Inflammatory macrophage (primary cell): ENCODE data around the gene EPS8L2.

Experiments used
- DNase-seq, 2 donors: peaks; one replicate each; pipeline ENCODE4 v3.0.0-alpha.2; 2020 to 2022

Gene EPS8L2

DNA sequence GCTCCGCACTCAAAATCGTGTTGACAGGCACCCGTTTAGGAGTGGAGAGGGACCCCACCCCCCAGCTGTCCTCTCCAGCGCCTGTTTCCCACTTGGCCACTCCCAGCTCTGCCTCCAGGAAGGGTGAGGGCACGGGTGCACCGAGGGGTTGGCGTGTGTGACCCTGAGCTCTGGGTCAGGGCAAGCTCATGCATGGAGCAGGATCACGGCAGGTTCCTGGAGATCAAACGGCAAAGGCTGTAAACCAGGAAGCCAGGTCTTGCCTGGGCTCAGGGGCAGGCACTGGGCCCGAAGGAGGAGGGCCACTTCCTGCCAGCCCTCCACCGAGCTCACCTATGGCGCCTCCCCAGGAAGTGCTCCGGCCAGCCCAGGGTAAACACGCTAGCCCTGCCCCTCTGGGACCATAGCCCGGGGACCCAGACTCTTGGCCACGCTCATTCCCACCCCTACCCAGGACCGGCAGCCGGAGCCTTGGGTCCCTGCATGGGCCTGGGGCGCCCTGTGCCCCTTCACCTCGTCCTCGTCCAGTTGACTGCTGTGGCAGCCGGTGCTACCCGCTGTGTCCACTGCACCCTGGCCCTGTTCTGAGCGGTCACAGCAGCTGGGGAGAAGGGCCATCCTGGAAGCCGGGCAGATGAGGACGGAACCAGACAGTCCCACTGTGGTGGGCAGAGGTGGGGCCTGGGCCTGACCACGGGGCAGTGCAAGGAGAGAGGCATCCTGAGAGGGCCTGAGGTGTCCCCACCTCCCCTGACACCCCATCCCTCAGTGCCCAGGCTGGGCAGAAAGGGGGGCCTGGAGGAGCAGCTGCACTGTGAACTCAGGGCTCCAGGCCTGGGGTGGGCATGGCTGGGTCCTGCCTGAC, 1.0 kb upstream of the EPS8L2 start:
- no peak for DNase-seq

DNA sequence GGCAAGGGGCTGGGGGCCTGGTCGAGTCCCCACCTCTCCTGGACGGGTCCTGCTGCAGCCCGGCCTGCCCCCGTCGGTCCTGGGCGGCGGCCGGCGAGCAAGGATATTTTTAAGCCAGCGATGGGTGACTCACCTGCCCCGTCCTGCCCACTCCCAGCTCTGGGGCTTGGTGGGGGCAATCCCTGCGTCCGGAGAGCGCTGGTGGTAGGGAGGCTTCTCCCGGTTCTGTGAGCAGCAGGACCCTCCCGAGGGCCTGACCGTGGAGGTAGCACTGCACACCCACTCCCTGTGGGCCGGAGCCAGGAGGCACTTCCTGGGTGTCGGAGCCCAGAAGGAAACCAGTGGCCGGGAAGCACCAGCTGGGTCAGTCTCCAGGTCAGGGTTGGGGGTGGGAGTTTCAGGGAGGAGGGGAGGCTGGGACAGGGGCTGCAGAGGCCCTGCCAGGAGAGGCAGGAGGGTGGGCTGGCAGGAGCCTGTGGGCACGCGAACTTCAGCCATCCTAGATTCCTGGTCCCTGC, 467 bp downstream of the EPS8L2 start:
- DNase-seq = peak in 1 of 2 donors; percentile 24

DNA sequence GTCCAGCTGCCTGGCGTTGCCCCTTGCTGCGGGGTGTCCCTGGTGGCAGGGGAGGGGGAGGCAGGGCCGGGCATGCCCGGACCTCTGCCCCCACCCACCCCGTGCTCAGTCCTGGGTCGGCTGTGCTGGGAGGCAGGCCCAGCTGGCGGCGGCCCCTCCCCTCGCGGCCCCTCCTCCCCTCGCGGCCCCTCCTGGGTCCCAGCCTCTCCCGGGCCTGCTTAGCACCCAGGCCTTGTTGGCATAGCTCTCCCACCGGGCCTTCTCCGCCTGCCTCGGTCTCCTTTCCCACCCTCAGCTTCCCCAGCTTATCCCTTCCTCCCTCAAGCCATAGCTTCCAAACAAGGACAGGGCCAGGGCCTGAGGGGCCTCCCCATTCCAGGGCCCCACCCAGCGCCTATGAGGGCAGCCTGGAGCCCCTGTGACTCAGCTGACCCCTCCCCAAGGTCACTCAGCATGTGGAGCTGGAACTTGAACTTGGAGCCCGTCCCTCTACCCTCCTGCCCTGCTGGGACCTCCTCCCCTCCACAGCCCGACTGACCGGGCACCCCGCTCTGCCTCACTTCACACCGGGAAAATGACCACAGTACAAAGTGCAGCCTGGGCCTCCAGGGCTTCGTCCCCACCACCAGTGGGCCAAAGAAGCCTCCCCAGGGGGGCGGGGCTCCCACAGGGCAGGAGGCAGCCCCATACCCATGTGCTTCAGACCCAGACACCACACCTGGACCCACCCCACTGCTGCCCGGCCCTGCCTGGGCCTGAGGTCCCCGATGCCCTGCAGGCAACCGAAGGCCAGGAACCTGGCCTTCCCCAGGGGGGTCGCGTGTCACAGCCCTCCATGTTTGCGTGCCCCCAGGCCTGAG, 1.2 kb downstream of the EPS8L2 start:
- DNase-seq = no peak

DNA sequence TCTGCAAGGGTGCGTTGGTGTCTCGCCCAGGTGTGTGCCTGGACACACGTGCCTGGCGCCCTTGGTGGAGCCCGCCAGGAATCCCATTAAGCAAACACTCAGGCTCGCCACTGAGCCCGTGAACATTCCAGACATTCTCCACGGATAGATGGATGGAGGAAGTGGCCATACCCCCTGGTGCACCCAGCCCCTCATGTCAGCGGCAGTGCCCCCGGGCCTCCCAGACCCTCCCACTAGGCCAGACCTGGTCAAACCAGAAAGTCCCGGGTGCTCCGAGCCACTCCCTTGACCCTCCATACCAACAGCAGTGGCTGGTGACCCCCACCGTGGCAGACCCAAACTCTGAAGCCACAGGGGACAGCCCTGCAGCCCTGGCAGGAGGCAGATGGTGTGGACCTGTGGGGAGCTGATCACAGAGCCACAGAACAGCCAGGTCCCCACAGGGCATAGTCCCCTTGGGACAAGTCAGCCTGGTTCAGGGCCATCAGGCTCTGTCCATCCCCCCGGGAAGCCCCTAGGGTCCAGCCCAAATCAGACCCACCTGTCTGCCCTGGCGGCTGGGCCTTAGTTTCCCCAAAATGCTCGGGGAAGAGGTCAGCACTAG, 1.9 kb downstream of the EPS8L2 start:
- no peak for DNase-seq

DNA sequence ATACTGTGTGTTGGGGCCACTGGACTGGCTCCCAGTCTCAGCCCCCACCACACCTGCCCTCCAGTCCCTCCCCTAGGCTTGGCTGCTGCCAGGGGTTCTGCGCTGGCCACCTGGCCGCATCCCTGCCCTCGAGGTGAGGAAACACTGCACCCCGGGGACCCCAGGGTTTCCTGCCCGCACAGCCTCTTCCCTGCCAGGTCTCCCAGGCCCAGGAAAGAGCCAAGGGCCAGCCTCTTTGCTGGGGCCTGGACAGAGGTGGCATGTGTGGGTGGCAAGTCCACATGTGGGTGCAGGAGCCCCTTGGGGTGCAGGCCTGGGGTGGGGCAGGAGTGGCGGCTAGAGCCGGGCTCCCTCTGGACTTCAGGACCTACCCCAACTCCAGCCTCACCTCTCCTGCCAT, 2.5 kb downstream of the EPS8L2 start:
- DNase-seq = no peak

DNA sequence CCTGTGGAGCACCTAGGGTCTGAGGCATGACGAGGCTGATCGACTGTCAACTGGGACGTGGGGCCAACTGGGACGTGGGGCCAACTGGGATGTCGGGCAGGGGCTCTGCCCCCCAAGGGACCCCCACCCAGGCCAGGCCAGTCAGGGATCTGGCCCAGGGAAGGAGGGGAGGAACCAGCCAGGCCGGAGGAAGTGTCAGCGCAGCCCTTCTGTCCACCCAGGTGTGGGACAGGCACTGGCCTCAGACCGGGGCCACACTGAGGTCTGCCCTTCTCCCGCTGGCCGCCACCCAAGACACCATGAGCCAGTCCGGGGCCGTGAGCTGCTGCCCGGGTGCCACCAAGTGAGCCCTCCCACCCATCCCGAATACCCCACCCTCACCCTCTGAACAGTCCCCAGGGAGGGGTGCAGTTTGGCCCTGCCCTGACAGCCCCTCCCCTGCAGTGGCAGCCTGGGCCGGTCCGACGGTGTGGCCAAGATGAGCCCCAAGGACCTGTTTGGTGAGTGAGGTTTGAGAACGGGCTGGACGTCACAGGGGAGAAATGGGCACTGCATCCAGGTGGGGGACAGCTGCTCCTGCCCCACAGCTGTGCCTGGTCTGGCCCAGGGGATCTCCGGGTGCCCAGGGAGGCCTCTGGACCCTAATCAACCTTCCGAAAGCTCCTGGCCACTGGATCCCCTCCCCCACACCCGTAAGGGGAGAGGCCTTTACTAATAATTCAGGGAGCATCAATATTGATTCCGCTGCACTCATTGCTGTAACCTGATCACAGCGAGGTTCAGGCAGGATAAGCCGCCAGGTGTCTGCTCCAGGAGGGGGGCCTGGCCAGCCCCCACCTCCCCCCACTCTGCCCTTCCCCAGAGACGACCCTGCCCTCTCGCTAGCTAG, 3.3 kb downstream of the EPS8L2 start:
- no peak for DNase-seq

DNA sequence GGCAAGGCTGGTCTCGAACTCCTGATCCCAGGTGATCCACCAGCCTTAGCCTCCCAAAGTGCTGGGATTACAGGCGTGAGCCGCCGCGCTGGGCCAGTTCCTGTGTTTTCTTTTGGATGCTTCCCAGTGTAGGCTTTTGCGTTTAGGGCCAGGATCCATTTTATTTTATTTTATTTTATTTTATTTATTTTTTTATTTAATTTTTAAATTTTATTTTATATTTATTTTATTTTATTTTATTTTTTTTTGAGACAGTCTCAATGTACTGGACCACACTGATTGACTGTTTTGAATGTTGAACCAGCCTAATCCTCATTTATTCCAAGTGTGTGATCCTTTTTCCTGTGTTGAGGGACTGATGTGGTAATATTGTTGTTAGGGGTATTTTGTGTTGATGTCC, 8.4 kb downstream of the EPS8L2 start:
- DNase-seq = no peak

DNA sequence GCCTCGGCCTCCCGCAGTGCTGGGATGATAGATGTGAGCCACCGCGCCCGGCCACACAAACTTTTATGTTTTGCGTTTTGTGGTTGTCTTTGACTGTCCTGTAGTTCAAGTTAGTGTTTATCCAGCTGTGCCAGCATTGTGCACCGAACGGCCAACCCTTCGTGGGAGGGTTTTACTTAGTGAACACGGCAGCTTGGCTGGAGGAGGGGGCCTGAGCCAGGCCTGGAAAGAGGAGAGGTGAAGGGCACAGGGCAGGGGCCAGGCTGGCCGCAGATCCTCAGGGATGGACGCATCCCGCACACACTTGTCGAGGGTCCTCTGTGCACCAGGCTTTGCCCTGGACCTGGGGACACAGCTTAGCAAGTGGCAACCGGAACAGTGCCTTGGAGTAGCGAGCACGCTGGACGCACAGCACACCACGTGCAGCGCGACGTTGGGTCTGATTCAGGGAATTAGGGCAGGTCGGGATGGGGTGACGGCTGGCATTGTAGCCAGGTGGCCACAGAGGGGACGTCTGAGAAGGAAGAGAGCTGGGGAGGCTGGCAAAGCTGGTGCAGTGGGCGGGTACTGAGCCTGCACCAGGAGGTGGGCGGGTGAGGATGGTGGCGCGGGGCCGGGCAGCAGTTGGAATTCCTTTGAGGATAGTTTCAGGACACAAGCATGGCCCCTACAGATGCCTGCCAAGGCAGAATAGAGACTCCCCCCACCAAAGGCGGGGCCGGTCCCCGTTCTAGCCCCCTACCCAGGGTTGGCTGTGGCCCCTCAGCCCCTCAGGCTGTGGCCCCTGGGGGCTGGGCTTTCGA, 13.4 kb downstream of the EPS8L2 start:
- no peak for DNase-seq

DNA sequence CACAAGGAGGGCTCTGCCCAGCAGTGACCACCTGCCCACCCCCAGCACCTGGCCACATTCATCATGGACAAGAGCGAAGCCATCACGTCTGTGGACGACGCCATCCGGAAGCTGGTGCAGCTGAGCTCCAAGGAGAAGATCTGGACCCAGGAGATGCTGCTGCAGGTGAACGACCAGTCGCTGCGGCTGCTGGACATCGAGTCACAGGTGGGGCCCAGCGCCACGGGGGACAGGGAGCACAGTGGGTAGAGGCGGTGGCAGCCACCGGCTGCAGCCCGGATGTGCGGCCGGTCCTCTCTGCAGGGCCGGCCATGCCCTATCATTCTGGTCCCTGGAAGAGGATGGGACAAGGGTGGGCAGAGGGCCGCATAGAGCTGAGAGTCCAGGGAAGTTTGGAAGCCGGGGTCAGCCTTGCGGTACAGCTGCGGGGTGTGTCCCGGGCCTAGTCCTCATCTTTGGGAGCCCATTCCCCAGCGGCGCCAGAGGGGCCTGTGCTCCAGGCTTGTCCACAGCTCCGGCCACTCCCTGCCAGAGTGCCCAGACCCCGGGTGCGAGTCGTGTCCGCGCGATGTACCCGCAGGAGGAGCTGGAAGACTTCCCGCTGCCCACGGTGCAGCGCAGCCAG, 14.1 kb downstream of the EPS8L2 start:
- no peak for DNase-seq

DNA sequence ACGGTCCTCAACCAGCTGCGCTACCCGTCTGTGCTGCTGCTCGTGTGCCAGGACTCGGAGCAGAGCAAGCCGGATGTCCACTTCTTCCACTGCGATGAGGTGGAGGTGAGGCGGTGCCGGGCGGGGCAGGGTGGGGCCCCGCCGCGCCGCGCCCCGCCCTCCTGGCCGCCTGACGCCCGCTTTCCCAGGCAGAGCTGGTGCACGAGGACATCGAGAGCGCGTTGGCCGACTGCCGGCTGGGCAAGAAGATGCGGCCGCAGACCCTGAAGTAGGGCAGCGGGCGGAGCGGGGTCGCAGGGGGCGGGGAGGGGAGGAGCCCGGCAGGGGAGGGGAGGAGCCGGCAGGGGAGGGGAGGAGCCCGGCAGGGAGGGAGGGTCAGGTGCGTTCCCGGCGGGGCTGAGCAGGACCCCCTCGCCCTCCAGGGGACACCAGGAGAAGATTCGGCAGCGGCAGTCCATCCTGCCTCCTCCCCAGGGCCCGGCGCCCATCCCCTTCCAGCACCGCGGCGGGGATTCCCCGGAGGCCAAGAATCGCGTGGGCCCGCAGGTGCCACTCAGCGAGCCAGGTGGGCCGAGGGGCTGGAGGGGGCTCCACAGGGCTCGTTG, 14.7 kb downstream of the EPS8L2 start:
- DNase-seq = peak in 1 of 2 donors; percentile 15

DNA sequence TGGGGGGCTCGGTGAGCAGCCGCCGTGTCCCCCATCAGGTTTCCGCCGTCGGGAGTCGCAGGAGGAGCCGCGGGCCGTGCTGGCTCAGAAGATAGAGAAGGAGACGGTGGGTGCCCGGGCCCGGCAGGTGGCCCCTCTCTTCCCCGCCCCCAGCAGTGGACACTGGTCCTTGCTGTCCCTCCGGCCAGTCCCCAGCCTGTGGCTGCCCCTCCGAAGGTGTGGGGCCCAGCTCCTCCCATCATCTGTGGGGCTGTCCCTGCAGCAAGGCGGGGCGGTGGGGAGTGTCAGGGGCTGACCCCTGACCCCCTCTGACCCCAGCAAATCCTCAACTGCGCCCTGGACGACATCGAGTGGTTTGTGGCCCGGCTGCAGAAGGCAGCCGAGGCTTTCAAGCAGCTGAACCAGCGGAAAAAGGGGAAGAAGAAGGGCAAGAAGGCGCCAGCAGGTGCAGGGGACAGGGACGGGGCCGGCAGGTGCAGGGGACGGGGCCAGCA, 15.3 kb downstream of the EPS8L2 start:
- no peak for DNase-seq

DNA sequence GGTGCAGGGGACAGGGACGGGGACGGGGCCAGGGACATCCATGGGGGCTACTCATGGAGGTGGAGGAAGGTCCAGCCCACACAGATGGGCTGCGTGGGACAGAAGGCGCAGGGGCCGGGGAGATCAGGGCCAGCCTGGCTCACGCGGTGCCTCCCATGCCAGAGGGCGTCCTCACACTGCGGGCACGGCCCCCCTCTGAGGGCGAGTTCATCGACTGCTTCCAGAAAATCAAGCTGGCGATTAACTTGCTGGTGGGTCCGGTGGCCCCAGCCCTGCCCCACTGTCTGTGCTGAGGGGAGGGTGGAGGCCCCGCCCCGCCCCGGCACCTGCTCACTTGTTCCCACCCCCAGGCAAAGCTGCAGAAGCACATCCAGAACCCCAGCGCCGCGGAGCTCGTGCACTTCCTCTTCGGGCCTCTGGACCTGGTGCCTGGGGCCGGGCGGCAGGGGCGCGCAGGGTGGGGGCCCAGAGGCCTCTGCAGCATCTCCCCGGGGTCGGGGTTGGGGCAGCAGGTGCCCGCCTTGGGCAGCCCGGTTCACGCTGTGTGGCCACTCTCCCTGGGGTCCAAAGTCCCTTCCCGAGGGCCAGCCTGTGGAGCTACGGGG, 15.8 kb downstream of the EPS8L2 start:
- DNase-seq = peak; percentile 38 to 61

DNA sequence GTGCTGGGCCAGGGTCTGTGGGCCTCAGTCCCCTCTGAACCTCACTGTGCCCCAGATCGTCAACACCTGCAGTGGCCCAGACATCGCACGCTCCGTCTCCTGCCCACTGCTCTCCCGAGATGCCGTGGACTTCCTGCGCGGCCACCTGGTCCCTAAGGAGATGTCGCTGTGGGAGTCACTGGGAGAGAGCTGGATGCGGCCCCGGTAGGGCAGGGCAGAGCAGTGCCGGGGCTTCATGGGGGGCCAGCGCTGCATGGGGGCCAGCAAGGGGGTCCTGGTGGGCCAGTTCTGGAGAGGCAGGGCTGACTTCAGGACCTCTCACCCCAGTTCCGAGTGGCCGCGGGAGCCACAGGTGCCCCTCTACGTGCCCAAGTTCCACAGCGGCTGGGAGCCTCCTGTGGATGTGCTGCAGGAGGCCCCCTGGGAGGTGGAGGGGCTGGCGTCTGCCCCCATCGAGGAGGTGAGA, 16.3 kb downstream of the EPS8L2 start:
- no peak for DNase-seq

DNA sequence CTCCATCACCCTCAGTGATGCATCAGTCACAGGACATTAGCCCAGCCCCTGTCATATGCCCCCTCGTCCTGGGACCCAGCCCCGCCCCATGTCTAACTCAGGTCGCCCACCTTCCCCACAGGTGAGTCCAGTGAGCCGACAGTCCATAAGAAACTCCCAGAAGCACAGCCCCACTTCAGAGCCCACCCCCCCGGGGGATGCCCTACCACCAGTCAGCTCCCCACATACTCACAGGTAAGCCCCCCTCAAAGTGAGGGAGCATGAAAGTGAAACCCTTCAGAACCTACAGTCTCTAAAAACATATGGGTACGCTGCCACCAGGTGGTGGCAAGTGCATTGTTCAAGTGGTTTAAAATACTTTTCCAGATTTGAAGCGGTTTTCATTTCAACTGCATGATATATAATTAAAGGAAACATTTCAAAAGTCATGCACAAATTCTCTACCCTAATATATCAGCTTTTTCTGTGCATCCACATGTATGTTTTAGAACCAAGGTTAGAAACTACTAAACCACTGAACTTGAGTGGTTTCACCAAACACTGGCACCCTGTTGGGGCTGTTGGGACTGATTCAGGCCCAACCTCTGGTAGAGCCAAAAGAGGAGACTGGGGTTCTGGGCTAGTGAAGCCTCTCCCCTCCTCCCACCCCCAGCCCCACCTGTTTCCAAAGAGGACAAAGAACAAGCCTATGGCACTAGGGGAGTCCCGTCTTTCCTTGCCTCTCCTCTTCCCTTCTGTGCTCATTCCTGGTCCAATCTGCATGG, 17.3 kb downstream of the EPS8L2 start:
- DNase-seq = peak; percentile 44 to 57

DNA sequence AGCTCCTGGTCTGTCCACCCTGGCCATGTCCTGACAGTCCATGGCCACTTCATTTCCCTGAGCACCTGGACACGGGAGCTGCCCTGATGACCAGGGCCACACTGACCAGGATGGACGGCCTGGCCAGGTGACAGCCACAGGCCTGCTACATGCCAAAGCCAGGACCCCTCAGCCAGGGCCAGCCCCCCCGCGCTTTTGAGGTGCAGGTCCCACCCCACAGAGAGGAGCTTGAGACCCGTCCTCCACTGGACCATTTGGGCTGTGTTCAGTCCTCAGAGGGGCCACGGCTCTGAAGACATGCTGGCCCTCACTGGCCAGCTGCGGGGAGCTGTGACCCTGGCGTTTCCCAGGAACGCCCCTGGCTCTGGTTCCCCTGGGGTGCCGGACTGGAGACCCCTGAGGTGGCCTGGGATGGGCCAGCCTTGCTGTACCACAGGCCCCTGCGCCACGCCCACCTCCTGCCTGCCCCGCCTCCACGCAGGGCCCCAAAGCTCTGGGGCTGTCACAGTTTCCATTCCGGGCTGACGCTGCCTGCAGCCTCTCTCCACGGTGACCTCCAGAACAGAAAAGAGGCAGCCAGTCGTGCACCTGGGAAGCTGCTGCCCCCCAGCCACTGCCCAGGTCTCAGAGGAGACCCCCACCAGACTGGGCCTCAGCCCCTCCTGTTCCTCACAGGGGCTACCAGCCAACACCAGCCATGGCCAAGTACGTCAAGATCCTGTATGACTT, 18.2 kb downstream of the EPS8L2 start:
- DNase-seq = no peak

DNA sequence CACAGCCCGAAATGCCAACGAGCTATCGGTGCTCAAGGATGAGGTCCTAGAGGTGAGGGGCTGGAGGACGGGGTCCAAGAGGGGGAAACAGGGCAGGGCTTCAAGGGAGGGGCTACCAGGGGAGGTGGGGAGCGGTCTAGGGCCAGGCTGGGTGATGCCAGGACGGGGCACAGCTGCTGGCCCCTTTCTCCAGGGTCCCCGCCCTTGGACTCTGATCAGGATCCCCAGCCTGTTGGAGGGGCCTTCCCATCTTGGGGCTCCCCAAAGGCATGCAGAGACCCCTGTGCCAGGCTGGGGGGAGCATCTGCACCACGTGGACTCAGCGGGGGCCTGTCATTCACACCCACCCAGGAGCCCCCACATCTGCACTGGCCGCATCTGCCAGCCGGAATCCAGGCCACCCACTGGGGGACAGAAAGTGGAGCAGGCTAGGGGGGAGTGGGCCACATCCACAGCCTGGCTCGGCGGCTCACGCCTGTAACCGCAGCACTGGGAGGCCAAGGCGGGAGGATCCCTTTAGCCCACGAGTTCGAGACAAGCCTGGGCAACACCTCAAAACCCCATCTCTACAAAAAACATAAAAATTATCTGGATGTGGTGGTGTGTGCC, 18.9 kb downstream of the EPS8L2 start:
- DNase-seq = no peak

DNA sequence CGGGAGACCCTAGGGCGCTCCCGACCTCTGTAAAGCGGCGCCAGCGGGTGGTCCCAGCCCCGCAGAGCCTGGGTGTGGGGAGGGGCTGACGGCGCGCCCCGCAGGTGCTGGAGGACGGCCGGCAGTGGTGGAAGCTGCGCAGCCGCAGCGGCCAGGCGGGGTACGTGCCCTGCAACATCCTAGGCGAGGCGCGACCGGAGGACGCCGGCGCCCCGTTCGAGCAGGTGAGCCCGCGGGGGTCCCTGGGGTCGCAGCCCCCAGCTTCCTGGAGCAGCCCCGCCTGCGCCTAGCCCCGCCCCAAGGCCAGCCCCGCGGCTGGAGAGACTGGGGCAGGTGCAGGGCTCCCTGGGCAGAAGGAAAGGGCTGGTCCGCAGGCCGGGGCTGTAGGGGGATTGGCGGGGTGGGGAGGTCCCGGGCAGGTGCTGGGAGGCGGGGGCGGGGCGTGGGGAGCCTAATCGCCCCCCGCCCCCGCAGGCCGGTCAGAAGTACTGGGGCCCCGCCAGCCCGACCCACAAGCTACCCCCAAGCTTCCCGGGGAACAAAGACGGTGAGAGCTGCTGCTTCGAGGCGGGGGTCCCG, 19.7 kb downstream of the EPS8L2 start:
- no peak for DNase-seq
